C4-2B (cell line): ENCODE results near the gene UTRN.

ENCODE experiments used
- H3K27ac ChIP-seq: fragments of 450-650 bp; 2 replicates; pipeline ENCODE4 v1.5.1; 2017
- ZFX ChIP-seq: fragments of 450-650 bp; IDR thresholded peaks from 2 replicates; pipeline ENCODE4 v1.6.1; 2017
- TF ChIP-seq, protein P1 (sequence below): fragments of 450-650 bp; conservative IDR thresholded peaks from 2 replicates; pipeline ENCODE4 v1.5.1; 2017; ENCODE audit warnings: mild to moderate bottlenecking

Gene UTRN

DNA sequence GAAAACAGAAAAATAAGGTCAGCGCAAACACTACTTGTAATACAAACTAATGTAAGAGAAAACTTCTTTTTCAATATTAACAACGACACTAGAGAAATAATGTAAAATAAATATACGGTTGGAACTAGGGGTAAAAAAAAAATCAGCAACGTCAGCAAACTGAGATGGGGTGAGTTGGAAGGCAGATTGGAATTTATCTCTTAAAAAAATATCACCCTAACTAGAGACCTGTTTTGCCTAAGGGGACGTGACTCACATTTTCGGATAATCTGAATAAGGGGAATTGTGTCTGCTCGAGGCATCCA lies 705 bp upstream of the UTRN start:
- TF ChIP-seq, protein P1, sequence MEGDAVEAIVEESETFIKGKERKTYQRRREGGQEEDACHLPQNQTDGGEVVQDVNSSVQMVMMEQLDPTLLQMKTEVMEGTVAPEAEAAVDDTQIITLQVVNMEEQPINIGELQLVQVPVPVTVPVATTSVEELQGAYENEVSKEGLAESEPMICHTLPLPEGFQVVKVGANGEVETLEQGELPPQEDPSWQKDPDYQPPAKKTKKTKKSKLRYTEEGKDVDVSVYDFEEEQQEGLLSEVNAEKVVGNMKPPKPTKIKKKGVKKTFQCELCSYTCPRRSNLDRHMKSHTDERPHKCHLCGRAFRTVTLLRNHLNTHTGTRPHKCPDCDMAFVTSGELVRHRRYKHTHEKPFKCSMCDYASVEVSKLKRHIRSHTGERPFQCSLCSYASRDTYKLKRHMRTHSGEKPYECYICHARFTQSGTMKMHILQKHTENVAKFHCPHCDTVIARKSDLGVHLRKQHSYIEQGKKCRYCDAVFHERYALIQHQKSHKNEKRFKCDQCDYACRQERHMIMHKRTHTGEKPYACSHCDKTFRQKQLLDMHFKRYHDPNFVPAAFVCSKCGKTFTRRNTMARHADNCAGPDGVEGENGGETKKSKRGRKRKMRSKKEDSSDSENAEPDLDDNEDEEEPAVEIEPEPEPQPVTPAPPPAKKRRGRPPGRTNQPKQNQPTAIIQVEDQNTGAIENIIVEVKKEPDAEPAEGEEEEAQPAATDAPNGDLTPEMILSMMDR: no peak
- no peak for TF ChIP-seq ZFX
- peak overlapping the region; percentile 91 for H3K27ac ChIP-seq

DNA sequence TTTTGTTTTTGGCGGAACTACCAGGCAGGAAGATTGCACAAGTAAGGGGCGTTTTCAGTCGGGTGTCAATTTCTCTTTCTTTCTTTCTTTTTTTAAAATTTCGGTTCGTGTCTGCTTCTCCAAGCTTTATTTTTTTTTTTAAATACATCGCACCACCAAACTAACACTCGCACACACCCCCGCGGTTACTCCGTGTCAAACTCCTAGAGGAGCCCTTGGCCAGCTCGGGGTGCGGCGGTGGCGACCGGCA lies 338 bp downstream of the UTRN start:
- peak overlapping the region; percentile 91 for H3K27ac ChIP-seq

DNA sequence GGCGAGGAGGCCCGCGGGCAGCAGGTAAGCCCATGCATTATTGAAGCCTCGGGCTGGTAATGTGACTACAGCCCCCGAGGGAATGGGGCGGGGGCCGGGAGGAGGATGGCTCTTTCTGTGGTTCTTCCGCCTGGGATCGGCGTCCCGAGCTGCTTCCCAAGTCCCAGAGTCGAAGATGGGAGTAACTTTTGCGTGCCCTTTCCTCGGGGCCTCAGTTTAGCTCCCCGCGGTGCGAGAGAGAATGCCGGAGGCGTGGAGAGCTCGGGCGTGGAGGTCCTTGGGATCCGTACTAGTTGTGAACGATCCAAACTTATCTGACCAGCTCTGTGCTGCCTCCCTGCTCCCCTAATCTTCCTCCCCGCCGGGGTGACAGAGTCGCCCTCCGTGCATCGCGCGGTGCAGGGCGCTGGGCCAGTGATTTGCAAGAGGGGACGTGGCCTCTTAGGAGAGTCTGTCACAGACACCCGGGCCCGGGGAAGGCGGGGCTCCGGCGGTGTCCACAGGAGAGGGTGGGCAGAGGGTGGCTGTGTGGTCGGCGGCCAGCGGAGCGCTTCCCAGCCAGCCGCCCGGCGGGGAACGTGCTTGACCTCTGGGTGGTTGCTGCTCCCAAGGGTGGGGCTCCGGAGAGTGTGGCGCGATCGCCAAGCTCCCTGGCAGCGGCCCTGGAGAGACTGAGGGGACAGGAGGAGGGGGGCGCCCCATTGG lies 815 bp downstream of the UTRN start:
- TF ChIP-seq, protein P1: no peak
- TF ChIP-seq ZFX: no peak
- peak overlapping the region; percentile 91 for H3K27ac ChIP-seq

More for the DNA sequence above, 338 bp downstream of the UTRN start:
- TF ChIP-seq, protein P1: no peak
- no peak for TF ChIP-seq ZFX

DNA sequence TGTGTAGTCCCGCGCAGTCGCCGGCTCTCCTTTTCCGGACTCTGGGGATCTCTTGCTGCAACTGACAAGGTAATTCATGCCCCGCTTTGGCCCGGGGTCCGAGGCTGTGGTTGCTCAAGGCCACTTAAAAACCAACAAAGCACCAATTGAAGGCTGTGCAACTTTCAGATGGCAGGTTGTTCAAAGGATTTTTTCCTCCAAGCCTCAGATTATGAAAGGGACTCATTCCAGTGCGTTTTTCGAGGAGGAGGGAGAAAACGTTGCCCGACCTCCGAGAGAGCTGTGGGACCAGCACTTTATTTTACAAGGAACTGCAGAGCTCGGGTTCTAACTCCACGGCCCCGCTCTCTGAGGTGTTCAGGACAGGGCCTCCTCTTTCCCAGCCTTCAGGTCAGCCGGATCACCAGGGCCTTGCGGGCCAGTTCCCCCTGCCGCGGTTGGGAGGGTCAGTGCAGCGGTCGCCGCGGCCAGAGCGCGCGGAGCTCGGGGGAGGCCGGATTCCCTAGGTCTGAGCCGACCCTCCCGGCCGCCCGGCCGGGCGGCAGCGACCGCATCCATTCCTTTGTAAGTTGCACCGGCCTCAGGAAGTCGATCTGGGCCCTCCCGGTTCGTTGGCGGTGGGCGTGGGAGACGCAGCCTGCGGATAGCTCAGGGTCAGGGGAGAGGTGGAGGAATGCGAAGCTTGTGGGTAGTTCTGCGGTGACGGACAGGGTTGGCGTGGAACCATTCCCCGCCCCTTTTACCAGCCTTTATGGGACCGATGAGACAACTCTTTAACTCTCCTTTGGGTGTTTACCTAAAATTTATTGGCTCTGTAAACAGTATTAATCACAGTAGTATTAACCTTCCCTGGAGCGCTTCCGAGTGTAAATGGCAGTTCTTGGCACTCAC lies 1.6 kb downstream of the UTRN start:
- peak overlapping the region; percentile 91 for H3K27ac ChIP-seq
- TF ChIP-seq, protein P1: no peak
- peak; percentile 51 for TF ChIP-seq ZFX

DNA sequence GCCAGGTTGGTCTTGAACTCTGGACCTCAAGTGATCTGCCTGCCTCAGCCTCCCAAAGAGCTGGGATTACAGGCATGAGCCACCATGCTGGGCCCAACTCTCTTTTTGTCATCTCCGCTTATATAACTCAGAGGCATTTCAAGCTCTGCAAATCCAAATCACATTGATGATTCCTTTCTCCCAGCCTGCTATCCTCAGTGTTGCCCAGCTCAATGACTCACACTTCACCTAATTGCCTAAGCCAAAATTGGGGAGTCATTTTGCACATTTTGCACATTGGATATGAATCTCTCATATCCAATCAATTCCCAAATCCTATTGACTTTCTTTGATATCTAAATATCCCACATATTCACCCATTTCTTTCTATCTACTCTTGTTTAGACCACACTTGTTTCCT lies 3.9 kb downstream of the UTRN start:
- TF ChIP-seq, protein P1: no peak
- H3K27ac ChIP-seq: no peak overlapping the region

DNA sequence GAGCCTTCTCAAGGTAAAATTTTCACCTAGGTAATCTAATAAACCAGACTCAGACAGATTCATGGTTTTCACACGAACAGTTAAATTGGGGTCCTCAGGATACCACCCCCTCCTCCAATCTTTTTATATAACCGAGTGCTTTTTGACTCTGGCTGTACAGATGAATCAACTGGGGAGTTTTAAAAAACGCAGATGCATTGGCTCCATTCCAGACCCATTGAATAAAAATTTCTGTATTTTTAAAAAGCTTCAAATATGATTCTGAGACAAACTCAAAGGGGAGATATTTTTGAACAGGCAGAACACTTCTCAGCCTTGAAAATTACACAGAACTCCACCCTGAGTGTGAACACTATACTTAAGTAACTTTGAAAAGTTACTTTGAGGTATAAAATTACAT lies 7.2 kb downstream of the UTRN start:
- TF ChIP-seq, protein P1: no peak
- no peak for TF ChIP-seq ZFX
- H3K27ac ChIP-seq: no peak overlapping the region

DNA sequence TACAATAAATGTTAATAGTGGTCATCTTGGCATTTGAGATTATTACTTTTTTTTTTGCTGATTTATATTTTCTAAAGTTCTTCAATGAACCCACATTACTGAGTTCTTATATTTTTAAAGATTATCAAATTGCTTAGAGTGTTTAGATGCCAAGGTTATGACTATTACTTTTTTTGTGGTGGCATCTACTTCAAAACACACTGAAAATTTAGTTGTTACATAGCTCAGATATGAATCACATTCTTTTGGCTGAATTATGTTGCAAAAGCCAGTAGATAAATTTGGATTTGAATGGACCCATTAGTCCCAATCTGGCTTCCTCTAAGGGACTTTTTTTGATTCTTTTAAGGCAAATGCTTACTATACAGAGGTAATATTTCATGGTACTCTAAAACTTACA lies 8.9 kb downstream of the UTRN start:
- no peak for TF ChIP-seq ZFX
- TF ChIP-seq, protein P1: no peak
- H3K27ac ChIP-seq: no peak overlapping the region
